OCI-LY3 (cell line): Measurements from ENCODE around the gene EPM2A.

Experiments used
- CTCF ChIP-seq: fragments of 200-600, 300-600 bp; sonication (generic); IDR thresholded peaks from 2 replicates; pipeline ENCODE4 v1.5.1; 2014; ENCODE audit warnings: antibody characterized with exemption, low read length, low read depth
- EZH2phosphoT487 ChIP-seq: fragments of 200-600 bp; shearing (Covaris generic); IDR thresholded peaks from 2 replicates; pipeline ENCODE4 v1.6.1; 2018; ENCODE audit warnings: antibody characterized with exemption, mixed run types, low read depth

- TF ChIP-seq CTCF = no peak
- no peak for TF ChIP-seq EZH2phosphoT487
Measured at GRCh38 chr6:145673504-145673903, 61.8 kb downstream of the EPM2A start.
